SK-N-SH (cell line): ENCODE results near the gene MMP28.

ENCODE experiments used
- GABPA ChIP-seq: IDR thresholded peaks from 2 replicates; pipeline ENCODE4 v1.4.0; 2012; ENCODE audit warnings: low read depth, mild to moderate bottlenecking
- JUND ChIP-seq: IDR thresholded peaks from 2 replicates; pipeline ENCODE4 v1.4.0; 2012
- POLR2AphosphoS5 ChIP-seq: IDR thresholded peaks from 2 replicates; pipeline ENCODE4 v1.6.1; 2012; ENCODE audit warnings: low read depth, low read length
- RAD21 ChIP-seq: IDR thresholded peaks from 2 replicates; pipeline ENCODE4 v1.6.1; 2012; ENCODE audit warnings: mild to moderate bottlenecking, low read length
- TAF1 ChIP-seq: IDR thresholded peaks from 2 replicates; pipeline ENCODE4 v1.6.1; 2012; ENCODE audit warnings: low read depth, mild to moderate bottlenecking, low read length, moderate library complexity, borderline replicate concordance
- TCF12 ChIP-seq: IDR thresholded peaks from 2 replicates; pipeline ENCODE4 v1.4.0; 2012
- TF ChIP-seq, protein P1 (sequence below): fragments of 200-600 bp; sonication (generic); IDR thresholded peaks from 2 replicates; pipeline ENCODE4 v1.6.1; 2017; ENCODE audit warnings: antibody characterized with exemption, mild to moderate bottlenecking, moderate library complexity
- TF ChIP-seq, protein P2 (sequence below): IDR thresholded peaks from 2 replicates; pipeline ENCODE4 v1.4.0; 2012; ENCODE audit warnings: low read depth, borderline replicate concordance

DNA sequence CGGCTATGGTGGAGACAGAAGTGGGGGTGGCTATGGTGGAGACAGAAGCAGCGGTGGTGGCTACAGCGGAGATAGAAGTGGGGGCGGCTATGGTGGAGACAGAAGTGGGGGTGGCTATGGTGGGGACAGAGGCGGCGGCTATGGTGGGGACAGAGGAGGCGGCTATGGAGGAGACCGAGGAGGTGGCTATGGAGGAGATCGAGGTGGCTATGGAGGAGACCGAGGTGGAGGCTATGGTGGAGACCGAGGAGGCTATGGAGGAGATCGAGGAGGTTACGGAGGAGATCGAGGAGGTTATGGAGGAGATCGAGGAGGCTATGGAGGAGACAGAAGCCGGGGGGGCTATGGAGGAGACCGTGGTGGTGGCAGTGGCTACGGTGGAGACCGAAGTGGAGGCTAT is 49.1 kb upstream of the MMP28 start:
- no peak for TF ChIP-seq TCF12
- no peak for TF ChIP-seq TAF1
- no peak for TF ChIP-seq JUND
- no peak for TF ChIP-seq RAD21
- TF ChIP-seq GABPA = no peak
- TF ChIP-seq, protein P1, sequence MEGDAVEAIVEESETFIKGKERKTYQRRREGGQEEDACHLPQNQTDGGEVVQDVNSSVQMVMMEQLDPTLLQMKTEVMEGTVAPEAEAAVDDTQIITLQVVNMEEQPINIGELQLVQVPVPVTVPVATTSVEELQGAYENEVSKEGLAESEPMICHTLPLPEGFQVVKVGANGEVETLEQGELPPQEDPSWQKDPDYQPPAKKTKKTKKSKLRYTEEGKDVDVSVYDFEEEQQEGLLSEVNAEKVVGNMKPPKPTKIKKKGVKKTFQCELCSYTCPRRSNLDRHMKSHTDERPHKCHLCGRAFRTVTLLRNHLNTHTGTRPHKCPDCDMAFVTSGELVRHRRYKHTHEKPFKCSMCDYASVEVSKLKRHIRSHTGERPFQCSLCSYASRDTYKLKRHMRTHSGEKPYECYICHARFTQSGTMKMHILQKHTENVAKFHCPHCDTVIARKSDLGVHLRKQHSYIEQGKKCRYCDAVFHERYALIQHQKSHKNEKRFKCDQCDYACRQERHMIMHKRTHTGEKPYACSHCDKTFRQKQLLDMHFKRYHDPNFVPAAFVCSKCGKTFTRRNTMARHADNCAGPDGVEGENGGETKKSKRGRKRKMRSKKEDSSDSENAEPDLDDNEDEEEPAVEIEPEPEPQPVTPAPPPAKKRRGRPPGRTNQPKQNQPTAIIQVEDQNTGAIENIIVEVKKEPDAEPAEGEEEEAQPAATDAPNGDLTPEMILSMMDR = no peak
- TF ChIP-seq, protein P2, sequence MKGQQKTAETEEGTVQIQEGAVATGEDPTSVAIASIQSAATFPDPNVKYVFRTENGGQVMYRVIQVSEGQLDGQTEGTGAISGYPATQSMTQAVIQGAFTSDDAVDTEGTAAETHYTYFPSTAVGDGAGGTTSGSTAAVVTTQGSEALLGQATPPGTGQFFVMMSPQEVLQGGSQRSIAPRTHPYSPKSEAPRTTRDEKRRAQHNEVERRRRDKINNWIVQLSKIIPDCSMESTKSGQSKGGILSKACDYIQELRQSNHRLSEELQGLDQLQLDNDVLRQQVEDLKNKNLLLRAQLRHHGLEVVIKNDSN = no peak
- no peak for TF ChIP-seq POLR2AphosphoS5
